Pulmonary artery endothelial cell (primary cell): ENCODE data around the gene SNX20. TPM values are rescaled to one million over a fixed set of nuclear protein-coding genes. Genes with fewer than 3 reads are reported as not detected.
A peak's percentile ranks its signal among the peaks of the same experiment; 100 is the strongest.

Experiments
- DNase-seq: peaks from one replicate; pipeline ENCODE4 v3.0.0-alpha.2; 2011; ENCODE audit warnings: low read depth, low spot score
- total RNA-seq: library from RNA; depleted of rRNA; stranded (reverse); fragments of >200 nt; gene quantifications from 2 replicates; pipeline ENCODE4 v1.2.3, GENCODE V29; 2014

The SNX20 gene
- total RNA-seq, 1 donor from 2014 or later, result not detected

- DNase-seq, result no peak
Measured at GRCh38 chr16:50680556-50680893, 587 bp downstream of the SNX20 start.

- DNase-seq, result no peak
Measured at GRCh38 chr16:50679676-50680555, 1.2 kb downstream of the SNX20 start.

DNA sequence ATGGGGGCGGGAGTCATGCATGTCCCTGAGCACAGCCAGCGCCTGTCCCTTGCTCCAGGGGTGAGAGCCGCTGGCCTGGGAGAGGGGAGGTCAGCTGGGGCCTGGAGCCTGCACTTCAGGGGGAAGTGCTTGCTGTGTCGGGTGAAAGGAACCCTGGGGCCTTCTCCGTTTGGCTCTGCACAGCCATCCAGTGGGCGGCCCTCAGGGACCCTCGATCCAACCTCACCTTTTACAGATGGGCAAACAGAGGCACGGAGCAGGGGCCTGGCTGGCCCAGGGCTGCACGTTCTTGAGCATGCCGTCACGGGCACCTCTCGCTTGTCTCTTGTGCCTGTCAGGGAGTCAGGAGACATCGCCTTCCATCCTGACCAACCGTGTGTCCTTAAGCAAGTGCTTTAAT is 1.8 kb downstream of the SNX20 start:
- no peak for DNase-seq

- no peak for DNase-seq
Measured at GRCh38 chr16:50678531-50678930, 2.6 kb downstream of the SNX20 start.

GRCh38 chr16:50677351-50677750 is 3.8 kb downstream of the SNX20 start:
- DNase-seq, result no peak

- DNase-seq, result no peak
Measured at GRCh38 chr16:50676684-50677225, 4.4 kb downstream of the SNX20 start.

DNA sequence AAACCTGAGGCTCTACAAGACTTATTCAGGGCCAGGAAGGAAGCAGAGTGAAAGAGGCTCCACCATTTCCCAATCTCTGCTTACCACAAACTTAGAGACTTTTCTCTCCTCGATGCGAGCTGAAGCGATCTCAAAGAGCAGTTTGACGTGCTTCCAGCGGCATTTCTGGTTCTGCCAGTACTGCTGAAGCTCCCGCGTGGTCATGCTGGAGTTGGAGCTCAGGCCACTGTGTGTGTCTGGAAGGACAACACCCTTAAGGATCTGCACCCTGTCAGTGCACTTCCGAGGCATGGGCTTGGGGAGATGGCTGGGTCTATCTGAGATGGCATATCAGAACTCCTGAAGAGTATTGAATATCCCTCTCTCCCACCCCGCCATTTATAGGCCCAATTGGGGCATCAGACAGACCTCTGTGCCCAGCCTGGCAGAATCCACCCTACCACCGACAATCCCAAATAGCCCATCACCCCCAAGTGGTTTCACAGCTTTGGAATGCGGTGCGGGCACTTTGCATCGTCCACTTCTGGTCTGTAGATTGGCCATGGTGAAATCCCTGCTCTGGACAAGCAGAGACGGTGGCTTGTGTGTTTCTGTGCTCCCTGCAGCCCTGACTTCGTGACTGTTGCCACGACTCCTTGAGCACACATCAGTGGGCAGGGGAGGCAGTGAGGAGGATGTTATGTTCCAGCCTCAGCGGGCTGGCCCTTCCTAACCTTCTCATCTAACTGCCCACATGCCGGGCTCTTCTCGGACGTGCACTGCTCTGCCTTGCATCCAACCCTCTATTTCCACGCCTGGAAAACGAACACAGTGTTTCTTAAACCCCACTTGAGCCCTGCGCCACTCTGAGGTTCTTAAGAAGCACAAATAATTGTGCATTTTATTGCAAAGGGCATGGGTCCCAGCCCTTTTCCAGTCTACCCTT is 5.2 kb downstream of the SNX20 start:
- no peak for DNase-seq

DNA sequence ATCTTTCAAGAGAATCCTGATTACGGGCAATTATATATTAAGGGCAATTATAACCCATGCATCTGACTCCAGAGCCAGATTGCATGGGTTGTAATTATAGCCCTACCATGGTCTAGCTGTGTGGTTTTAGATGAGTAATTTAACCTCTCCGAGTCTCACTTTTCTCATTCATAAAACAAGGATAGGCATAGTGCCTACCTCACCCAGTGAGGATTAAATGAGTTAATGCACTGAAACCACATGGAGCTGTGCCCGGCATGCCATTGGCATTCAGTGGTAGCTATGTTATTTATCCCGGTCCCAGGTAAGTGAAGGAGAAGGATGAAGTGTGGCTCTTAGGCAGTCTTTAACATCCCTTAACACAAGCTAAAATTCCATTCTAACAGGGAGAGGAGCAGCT is 6.3 kb downstream of the SNX20 start:
- no peak for DNase-seq

- DNase-seq, result no peak
Measured at GRCh38 chr16:50673496-50674275, 7.4 kb downstream of the SNX20 start.

GRCh38 chr16:50671644-50672260 is 9.4 kb downstream of the SNX20 start:
- DNase-seq, result no peak

DNA sequence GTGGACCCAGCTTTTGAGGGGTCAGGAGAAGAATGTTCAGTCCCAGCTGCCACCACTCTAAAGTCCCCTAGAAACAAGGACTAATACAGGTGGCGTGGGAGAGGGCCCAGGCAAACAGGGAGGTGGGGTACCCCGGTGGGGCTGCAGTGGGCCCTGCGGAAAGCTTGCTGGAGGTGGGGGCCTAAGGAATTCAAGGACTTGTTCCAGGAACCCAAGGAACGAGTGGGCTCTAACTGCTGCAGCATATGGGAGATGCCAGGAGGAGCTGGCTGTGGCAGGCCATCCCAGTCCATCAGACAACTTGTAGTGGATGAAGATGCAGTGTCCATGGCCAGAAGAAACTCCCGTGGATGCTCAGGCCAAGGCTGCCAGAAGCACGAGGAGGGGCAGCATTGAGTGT is 10.6 kb downstream of the SNX20 start:
- no peak for DNase-seq

GRCh38 chr16:50669741-50670140 is 11.4 kb downstream of the SNX20 start:
- no peak for DNase-seq

DNA sequence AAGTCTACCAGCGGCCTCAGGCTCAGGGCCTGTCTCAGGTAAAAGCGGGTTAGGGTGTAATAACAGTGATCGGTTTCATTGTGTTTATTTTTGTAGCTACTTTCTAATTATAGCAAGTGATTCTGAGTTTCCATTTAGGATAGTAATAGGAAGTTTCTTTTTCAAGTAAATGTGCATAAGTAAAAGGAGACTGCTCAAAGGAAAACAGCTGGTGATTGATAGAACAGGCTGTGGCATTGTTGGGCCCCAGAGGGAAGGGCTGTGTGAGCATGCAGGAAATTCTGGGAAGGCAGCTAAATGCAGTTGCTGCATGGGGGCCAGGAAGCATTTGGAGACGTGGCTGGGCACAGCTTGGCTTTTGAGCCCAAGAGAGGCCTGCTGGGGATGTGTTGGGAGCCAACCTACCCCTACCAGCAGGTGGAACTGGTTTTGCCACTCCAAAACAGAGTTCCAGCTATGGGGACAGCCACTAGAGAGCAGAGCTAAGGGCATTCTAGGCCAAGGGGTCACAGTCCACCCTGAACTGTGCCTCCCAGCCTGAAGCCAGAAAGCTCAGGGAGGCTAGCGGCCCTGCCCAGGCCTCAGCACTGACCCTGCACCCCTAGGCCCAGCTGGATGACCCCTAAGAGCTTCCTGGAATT is 12.6 kb downstream of the SNX20 start:
- no peak for DNase-seq

- DNase-seq, result no peak
Measured at GRCh38 chr16:50667497-50668367, 13.4 kb downstream of the SNX20 start.

GRCh38 chr16:50666658-50667496 is 14.2 kb downstream of the SNX20 start:
- DNase-seq, result no peak

GRCh38 chr16:50665128-50665878 is 15.8 kb downstream of the SNX20 start:
- peak; percentile 10 for DNase-seq

GRCh38 chr16:50664270-50664669 is 16.8 kb downstream of the SNX20 start:
- DNase-seq, result no peak
